GM18861 (cell line): Measurements from ENCODE around the gene ITGB1BP1.
"Not testable (repeated sequence)": the region's sequence is repeated elsewhere in the genome, so short reads cannot be mapped to it uniquely, and the experiment has no call there.

ENCODE experiments used
- ATAC-seq: cut with Tn5 transposase; IDR thresholded peaks from one replicate; pipeline ENCODE4 v1.9.1; 2021; ENCODE audit not compliant: unreplicated experiment

The ITGB1BP1 gene

DNA sequence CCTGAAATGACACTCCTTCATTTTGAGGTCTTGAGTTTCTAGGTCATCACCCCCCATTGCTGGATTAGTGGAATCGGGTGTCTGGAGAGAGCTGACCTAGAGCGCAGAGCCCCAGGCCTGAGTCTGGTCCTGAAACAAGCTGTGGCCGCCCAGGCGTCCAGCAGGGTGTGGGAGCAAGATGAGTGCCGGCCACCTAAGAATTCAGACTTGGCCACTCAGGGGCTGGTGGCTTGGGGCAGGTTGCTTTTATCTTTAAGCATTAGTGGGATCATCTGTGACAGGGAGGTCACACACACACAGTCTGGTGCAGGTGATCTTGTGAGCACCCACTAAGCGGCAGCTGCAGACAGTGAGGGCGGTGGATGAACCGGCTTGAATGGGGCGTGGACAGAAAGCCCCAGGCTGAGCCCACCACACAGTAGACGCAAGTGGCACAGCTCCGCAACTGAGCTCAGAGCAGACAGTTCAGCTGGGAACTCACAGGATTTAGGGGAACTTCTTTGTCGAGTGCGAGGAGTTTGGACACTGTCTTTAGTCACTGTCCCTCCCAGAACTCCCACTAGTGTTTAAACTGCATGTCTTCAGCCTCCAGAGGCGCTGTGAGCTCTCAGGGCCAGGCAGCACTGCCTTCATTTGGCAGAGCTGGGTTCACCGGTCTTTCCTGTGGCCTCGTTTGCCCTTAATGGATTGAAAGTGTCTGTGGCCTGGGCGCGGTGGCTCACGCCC, 21.5 kb downstream of the ITGB1BP1 start:
- ATAC-seq, result no peak

DNA sequence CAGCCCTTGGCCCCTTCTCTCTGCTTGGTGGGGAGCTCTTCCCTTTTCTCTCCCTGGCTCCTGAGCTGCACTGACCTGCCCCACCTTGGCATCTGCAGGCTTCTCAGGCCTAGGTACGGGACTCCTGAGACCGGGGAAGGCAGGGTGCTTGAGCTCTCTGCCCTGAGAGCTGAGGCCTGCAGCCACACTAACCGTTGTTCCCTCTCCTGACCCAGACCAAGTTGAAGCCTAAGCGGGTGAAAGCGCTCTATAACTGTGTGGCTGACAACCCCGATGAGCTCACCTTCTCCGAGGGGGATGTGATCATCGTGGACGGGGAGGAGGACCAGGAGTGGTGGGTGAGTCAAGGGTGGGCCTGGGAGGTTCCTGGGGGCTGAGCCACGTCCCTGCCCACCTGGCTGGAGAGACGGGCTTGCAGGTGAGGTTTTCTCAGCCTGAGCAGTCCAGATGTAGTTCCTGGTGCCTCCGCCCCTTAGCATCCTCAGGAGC, 22.2 kb downstream of the ITGB1BP1 start:
- ATAC-seq, result no peak

DNA sequence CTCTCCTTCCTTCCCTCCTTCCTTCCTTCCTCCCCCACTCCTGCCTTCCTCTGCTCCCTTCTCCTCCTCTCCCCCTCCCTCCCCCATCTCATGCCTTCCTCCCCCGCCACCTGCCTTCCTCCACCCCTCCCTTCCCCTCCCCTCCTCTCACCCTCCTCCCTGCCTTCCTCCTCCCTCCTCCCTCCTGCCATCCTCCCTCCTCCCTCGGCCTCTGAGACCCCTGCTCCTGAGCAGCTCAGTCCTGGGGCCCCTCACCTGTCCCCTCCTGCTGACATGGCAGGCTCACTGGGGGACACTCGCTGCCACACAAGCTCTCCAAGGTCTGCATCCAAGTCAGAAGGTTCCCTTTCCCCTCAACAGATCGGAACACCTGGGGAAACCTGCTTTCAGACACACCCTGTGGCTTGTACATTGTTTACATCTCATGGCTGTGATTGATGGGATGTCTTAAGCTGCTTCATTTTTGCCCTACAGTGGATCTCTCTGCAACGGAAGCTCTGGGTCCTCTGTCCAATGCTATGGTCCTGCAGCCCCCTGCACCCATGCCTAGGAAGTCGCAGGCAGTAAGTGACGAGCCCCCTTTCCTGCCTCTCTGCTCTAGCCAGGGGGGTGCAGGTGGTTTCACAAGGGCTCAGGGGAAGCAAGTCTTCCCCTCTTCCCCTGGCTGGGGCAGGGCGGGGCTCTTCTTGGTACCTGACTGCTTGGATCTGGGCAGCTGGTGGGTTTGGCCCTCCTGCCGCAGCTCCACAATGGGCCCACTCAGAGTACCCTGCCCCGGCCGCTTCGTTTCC, 22.9 kb downstream of the ITGB1BP1 start:
- no peak for ATAC-seq

GRCh38 chr2:9398881-9399780, 24.2 kb downstream of the ITGB1BP1 start:
- no peak for ATAC-seq

DNA sequence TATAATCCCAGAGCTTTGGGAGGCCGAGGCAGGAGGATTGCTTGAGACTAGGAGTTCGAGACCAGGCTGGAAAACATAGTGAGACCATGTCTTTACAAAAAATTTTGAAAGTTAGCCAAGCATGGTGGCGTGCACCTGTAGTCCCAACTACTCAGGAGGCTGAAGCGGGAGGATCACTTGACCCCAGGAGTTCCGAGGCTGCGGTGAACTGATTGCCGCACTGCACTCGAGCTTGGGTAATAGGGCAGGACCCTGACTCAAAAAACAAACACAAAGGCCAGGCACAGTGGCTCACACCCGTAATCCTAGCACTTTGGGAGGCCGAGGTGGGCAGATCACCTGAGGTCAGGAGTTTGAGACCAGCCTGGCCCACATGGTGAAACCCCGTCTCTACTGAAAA, 25.1 kb downstream of the ITGB1BP1 start:
- ATAC-seq, result not testable (repeated sequence)

- no peak for ATAC-seq
These were observed 26.1 kb downstream of the ITGB1BP1 start for GRCh38 chr2:9397201-9397600.

GRCh38 chr2:9394816-9395215, 28.5 kb downstream of the ITGB1BP1 start:
- ATAC-seq, result no peak

GRCh38 chr2:9392898-9393765, 30.2 kb downstream of the ITGB1BP1 start:
- ATAC-seq, result no peak

DNA sequence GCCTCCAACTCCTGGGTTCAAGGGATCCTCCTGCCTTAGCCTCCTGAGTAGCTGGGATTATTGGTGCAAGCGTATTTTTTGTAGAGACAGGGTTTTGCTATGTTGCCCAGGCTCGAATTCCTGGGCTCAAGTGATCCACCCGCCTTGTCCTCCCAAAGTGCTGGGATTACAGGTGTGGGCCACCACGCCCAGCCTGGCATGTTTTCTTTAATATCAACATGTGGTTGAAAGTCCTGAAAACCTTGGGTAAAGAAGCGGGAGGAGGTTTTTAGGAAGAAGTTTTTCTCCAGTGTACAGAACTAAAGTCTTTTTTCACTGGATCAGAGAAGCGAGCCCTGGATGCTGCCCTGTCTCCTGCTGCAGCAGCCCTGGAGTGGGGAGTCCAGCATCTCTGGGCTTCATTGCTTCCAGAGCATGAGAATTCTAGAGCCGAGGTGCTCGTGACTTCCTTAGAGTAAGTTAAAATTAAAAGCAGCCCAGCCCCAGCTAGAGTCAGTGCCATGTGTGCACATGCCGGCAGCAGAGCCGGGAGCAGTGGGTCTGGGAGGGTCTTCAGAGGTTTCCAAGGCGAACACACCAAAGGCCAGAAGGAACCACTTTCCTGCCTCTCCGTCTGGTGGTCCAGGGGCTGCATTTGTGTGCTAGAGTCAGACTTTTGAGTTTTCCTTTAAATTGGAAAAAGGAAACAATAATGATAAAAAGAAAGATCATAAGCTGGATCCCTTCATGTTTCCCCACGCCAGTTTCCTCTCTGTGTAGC, 31.2 kb downstream of the ITGB1BP1 start:
- ATAC-seq, result no peak

- no peak for ATAC-seq
These were observed 32.3 kb downstream of the ITGB1BP1 start for GRCh38 chr2:9390991-9391390.

GRCh38 chr2:9390151-9390850, 33.0 kb downstream of the ITGB1BP1 start:
- no peak for ATAC-seq

GRCh38 chr2:9388950-9389911, 34.1 kb downstream of the ITGB1BP1 start:
- ATAC-seq, result no peak

GRCh38 chr2:9388199-9388681, 35.1 kb downstream of the ITGB1BP1 start:
- ATAC-seq, result no peak

GRCh38 chr2:9385841-9386240, 37.5 kb downstream of the ITGB1BP1 start:
- no peak for ATAC-seq

- no peak for ATAC-seq
These were observed 38.8 kb downstream of the ITGB1BP1 start for GRCh38 chr2:9384521-9384920.

DNA sequence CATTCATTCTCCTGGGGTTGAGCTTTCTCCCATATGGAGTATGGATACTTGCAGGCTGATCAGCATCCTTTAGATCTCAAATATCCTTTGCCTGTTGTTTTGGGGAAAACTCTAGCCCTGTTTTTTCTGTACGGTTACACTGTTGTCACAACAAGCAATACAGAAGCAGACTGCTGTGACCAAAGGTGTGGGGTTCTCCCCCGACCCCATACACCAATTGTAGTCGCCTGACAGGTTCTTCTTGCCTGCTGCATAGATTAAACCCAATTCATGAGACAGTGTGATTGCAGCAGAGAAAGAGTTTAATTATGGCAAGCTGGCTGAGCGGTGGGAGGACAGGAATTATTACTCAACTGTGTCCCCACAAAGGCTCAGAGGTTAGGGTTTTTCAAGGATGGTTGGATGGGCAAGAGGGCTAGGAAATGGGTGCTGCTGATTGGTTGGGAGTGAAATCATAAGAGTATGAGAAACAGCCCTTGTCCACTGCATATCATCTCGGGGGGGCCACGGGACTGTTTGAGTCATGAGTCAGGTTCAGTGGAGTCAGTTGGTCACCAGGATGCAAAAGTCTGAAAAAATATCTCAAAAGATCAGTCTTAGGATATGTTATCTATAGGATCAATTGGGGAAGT, 40.6 kb downstream of the ITGB1BP1 start:
- no peak for ATAC-seq
